HuH-7 (cell line): Measurements from ENCODE around the gene HAGHL.
"Not testable (repeated sequence)": the region's sequence is repeated elsewhere in the genome, so short reads cannot be mapped to it uniquely, and the experiment has no call there.

Source experiments
- DNase-seq: peaks from one replicate; pipeline ENCODE4 v3.0.0; 2011; ENCODE audit warnings: low spot score

HAGHL gene

GRCh38 chr16:734981-735881, 8.3 kb downstream of the HAGHL start:
- DNase-seq = no peak

- no peak for DNase-seq
Measured at GRCh38 chr16:735982-736453, 9.1 kb downstream of the HAGHL start.

- no peak for DNase-seq
Measured at GRCh38 chr16:736936-737481, 10.1 kb downstream of the HAGHL start.

- DNase-seq = peak; percentile 37
Measured at GRCh38 chr16:739560-740458, 12.9 kb downstream of the HAGHL start.

GRCh38 chr16:740459-740763, 13.5 kb downstream of the HAGHL start:
- DNase-seq = no peak

- peak; percentile 79 for DNase-seq
Measured at GRCh38 chr16:740764-741505, 14.0 kb downstream of the HAGHL start, which contains the start of gene CIAO3. CIAO3 (minus strand) TSS chr16:740997; CDS start chr16:740985, 12 bp downstream.

GRCh38 chr16:741986-742629, 15.2 kb downstream of the HAGHL start:
- no peak for DNase-seq

- DNase-seq = not testable (repeated sequence)
Measured at GRCh38 chr16:742894-743293, 16.0 kb downstream of the HAGHL start.

GRCh38 chr16:743794-744500, 17.0 kb downstream of the HAGHL start:
- no peak for DNase-seq

- DNase-seq = peak; percentile 59
Measured at GRCh38 chr16:745739-746138, 18.8 kb downstream of the HAGHL start.

- DNase-seq = no peak
Measured at GRCh38 chr16:746637-747036, 19.7 kb downstream of the HAGHL start.

GRCh38 chr16:747978-748746, 21.3 kb downstream of the HAGHL start:
- DNase-seq = no peak

- DNase-seq = no peak
Measured at GRCh38 chr16:749010-749409, 22.1 kb downstream of the HAGHL start.

- no peak for DNase-seq
Measured at GRCh38 chr16:750485-750884, 23.6 kb downstream of the HAGHL start.

GRCh38 chr16:751152-752006, 24.5 kb downstream of the HAGHL start:
- DNase-seq = no peak

GRCh38 chr16:752007-752312, 25.1 kb downstream of the HAGHL start:
- no peak for DNase-seq

- DNase-seq = not testable (repeated sequence)
Measured at GRCh38 chr16:754121-754607, 27.3 kb downstream of the HAGHL start.

GRCh38 chr16:754656-755055, 27.8 kb downstream of the HAGHL start:
- no peak for DNase-seq

- DNase-seq = no peak
Measured at GRCh38 chr16:756428-756827, 29.5 kb downstream of the HAGHL start.
